Loucy (cell line): Measurements from ENCODE around the gene WWOX.

Experiments
- H2AFZ ChIP-seq: fragments of 200-600 bp; sonication (generic); 2 replicates; pipeline ENCODE4 v1.6.0; 2016; ENCODE audit warnings: antibody characterized with exemption, mild to moderate bottlenecking, low read length, moderate library complexity
- H3F3A ChIP-seq: fragments of 200-600 bp; 2 replicates; pipeline ENCODE4 v1.6.0; 2016; ENCODE audit warnings: antibody characterized with exemption, low read depth, mild to moderate bottlenecking
- H3K27me3 ChIP-seq: fragments of 200-600 bp; sonication (generic); 2 replicates; pipeline ENCODE4 v1.6.1; 2014; ENCODE audit warnings: low read length, mild to moderate bottlenecking; ENCODE audit not compliant: insufficient read depth, poor library complexity, severe bottlenecking
- H3K36me3 ChIP-seq: fragments of 200-600 bp; sonication (generic); 2 replicates; pipeline ENCODE4 v1.6.1; 2016; ENCODE audit warnings: low read length; ENCODE audit not compliant: insufficient read depth
- H3K4me1 ChIP-seq: fragments of 200-600 bp; sonication (generic); 2 replicates; pipeline ENCODE4 v1.5.1; 2014; ENCODE audit warnings: low read length, mild to moderate bottlenecking; ENCODE audit not compliant: insufficient read depth, poor library complexity, severe bottlenecking
- H3K4me2 ChIP-seq: fragments of 200-600 bp; sonication (generic); 2 replicates; pipeline ENCODE4 v1.6.0; 2014; ENCODE audit warnings: antibody characterized with exemption, low read length, low read depth, mild to moderate bottlenecking; ENCODE audit not compliant: poor library complexity, severe bottlenecking
- H3K4me3 ChIP-seq: fragments of 200-600 bp; sonication (generic); 2 replicates; pipeline ENCODE4 v1.5.1; 2014; ENCODE audit warnings: low read length, mild to moderate bottlenecking, mixed read lengths; ENCODE audit not compliant: poor library complexity, severe bottlenecking
- H3K79me2 ChIP-seq: fragments of 200-600 bp; sonication (generic); 2 replicates; pipeline ENCODE4 v1.6.1; 2014; ENCODE audit warnings: low read length; ENCODE audit not compliant: insufficient read depth
- H3K9ac ChIP-seq: fragments of 200-600 bp; sonication (generic); 2 replicates; pipeline ENCODE4 v1.6.0; 2014; ENCODE audit warnings: mild to moderate bottlenecking, low read depth, low read length, moderate library complexity; ENCODE audit not compliant: poor library complexity, severe bottlenecking
- H3K9me2 ChIP-seq: fragments of 200-600 bp; sonication (generic); replicated peaks from 2 replicates; pipeline ENCODE4 v1.6.1; 2016; ENCODE audit warnings: low read depth, low read length, mixed read lengths
- H3K9me3 ChIP-seq: fragments of 200-600 bp; sonication (generic); 2 replicates; pipeline ENCODE4 v1.6.1; 2014; ENCODE audit warnings: mild to moderate bottlenecking, antibody characterized with exemption, low read length, low read depth; ENCODE audit not compliant: insufficient read depth
- H4K20me1 ChIP-seq: fragments of 200-600 bp; sonication (generic); 2 replicates; pipeline ENCODE4 v1.6.0; 2014; ENCODE audit warnings: antibody characterized with exemption, low read length, mild to moderate bottlenecking; ENCODE audit not compliant: insufficient read depth, poor library complexity, severe bottlenecking
- CTCF ChIP-seq: fragments of 200-600 bp; sonication (generic); conservative IDR thresholded peaks from 2 replicates; pipeline ENCODE4 v1.5.1; 2014; ENCODE audit warnings: mild to moderate bottlenecking, antibody characterized with exemption, low read length
- EZH2phosphoT487 ChIP-seq: fragments of 200-600 bp; IDR thresholded peaks from 2 replicates; pipeline ENCODE4 v1.6.1; 2018; ENCODE audit warnings: antibody characterized with exemption, mild to moderate bottlenecking, moderate library complexity, borderline replicate concordance

The WWOX gene

DNA sequence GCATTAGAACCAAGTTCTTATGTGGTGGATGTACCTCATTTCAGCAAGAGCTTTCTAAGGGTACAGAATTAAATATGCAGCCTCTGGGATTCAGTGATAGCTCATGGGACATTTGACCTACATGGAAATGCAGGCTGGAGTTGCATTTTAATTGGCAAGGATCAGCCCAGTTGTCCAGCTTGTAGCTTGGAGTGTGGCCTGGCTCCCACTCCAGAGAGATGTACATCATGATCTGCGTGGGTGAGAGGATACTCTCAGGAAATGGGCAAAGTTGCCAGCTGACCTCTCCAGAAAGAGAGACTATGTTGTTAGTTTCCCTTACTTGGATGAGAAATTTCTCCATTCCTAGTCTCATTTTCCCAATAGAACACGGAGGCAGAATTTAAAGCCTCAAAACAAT lies 945.7 kb downstream of the WWOX start:
- no peak overlapping the region for H3K4me3 ChIP-seq
- H3K9ac ChIP-seq, result no peak overlapping the region
- H4K20me1 ChIP-seq, result no peaks in the 10 kb centered on the region
- peaks cover 24% of the 10 kb centered on the region for H3K4me1 ChIP-seq
- no peaks in the 10 kb centered on the region for H3K9me2 ChIP-seq
- no peaks in the 10 kb centered on the region for H3K9me3 ChIP-seq
- no peaks in the 10 kb centered on the region for H3K36me3 ChIP-seq
- H3K27me3 ChIP-seq, result no peaks in the 10 kb centered on the region
- no peak overlapping the region for H3K4me2 ChIP-seq
- TF ChIP-seq EZH2phosphoT487 (no peak), CTCF (no peak)
- H2AFZ ChIP-seq, result no peak overlapping the region
- H3K79me2 ChIP-seq, result no peaks in the 10 kb centered on the region
- H3F3A ChIP-seq, result no peaks in the 10 kb centered on the region

DNA sequence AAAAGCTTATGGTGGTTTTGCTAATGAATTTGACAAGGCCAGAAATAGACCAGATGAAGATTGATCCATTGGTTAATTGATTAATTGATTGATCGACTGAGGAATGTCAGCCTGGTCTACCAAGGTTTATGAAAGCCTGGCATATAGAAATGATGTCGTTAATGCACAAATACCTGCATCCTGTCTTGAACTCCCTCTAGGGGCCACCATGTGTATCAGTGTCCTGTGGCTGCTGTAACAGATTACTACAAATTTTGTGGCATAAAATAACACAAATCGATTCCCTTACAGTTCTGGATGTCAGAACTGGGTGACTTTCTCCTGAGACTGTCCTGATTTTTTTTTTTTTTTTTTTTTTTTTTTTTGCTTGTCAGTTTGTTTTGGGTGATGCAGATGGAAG lies 947.9 kb downstream of the WWOX start:
- TF ChIP-seq EZH2phosphoT487 (no peak), CTCF (peak; percentile 92)
- Histone ChIP-seq H3K79me2 (no peaks in the 10 kb centered on the region), H3K27me3 (no peaks in the 10 kb centered on the region), H2AFZ (0 out of 2 replicates have a peak overlapping the region, but pooled peaks have one; percentile 14), H3F3A (no peaks in the 10 kb centered on the region), H3K4me3 (no peak overlapping the region), H4K20me1 (no peaks in the 10 kb centered on the region), H3K9ac (no peak overlapping the region), H3K9me2 (no peaks in the 10 kb centered on the region), H3K4me1 (peaks cover 27% of the 10 kb centered on the region), H3K4me2 (no peak overlapping the region), H3K9me3 (no peaks in the 10 kb centered on the region), H3K36me3 (no peaks in the 10 kb centered on the region)

DNA sequence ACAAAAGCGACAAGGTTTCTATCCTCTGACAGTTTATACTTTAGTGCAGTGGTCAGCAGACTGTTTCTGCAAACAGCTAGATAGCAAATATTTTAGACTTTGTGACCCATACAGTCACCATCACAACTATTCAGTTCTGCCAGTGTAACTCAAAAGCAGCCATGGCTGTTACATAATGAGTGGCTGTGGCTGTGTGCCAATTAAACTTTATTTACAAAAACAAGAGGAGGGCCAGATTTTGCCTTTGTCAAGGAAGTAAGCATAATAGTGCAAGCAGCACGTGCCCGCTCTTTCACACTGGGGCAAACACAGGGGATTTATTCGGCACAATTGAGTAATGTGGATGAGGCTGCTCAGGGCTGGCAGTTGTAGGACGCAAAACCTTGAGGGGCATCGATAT lies 949.6 kb downstream of the WWOX start:
- H2AFZ ChIP-seq, result no peak overlapping the region
- H3K27me3 ChIP-seq, result no peaks in the 10 kb centered on the region
- H3K9ac ChIP-seq, result no peak overlapping the region
- H3K9me3 ChIP-seq, result no peaks in the 10 kb centered on the region
- H3K4me2 ChIP-seq, result no peak overlapping the region
- H3K4me1 ChIP-seq, result peaks cover 14% of the 10 kb centered on the region
- H3K36me3 ChIP-seq, result no peaks in the 10 kb centered on the region
- H3K4me3 ChIP-seq, result no peak overlapping the region
- no peaks in the 10 kb centered on the region for H3F3A ChIP-seq
- TF ChIP-seq CTCF, result no peak
- no peak for TF ChIP-seq EZH2phosphoT487
- no peaks in the 10 kb centered on the region for H4K20me1 ChIP-seq
- H3K9me2 ChIP-seq, result no peaks in the 10 kb centered on the region
- H3K79me2 ChIP-seq, result no peaks in the 10 kb centered on the region
